Effector CD4-positive, alpha-beta T cell (primary cell): Measurements from ENCODE around the gene KLF3.

Experiments
- DNase-seq: peaks from one replicate; pipeline ENCODE4 v3.0.0-alpha.2; 2020

The KLF3 gene

DNA sequence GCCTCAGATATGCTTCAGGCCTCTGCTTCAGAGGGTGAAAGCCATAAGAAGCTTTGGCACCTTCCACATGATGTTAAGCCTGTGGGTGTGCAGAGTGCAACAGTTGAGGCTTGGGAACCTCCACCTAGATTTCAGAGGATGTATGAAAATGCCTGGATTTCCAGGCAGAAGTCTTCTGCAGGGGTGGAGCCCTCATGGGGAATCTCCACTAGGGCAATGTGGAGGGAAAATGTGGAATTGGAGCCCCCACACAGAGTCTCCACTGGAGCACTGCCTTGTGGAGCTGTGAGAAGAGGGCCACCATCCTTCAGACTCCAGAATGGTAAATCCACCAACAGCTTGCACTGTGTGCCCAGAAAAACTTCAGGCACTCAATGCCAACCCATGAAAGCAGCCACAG is 83.6 kb downstream of the KLF3 start:
- no peak for DNase-seq

DNA sequence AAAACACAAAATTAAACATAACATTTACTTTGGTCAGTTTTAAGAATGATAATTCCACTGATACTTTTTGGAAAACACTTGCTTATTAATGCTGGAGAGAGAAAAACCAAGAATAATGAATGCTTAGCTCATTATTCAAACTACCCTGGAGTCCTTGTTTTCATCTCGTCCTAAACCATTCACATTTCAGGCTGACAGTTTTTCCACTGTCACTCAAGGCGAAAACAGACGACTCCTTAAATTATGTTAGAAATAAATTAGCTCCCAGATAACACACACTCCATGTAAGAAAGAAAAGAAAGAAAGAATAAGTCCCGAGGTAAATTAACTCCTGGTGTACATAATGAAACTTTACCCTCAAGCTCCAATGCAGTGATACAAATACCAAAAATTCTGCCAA is 85.3 kb downstream of the KLF3 start:
- DNase-seq: no peak
